HCT116 (cell line): ENCODE data around the gene NUP42. TPM values are rescaled to one million over a fixed set of nuclear protein-coding genes. Genes with fewer than 3 reads are reported as not detected.

Source experiments
- ATAC-seq: fragments of 200-7000 bp; cut with Tn5 transposase; 2 replicates; pipeline ENCODE4 v1.9.1; 2020; ENCODE audit warnings: mild to moderate bottlenecking, moderate library complexity
- BruUV-seq: library from RNA; stranded (reverse); fragments of 400-500 nt; replicated peaks from 2 replicates; lab custom pipeline; 2021; lab: Mats Ljungman, UMichigan
- CTCF ChIA-PET: fragments of 300-600 bp; sonication (Branson Sonifier 250); formaldehyde crosslinking; loops from one replicate; lab custom pipeline; 2021; ENCODE audit warnings: antibody characterized with exemption; lab: Charles Lee
- POLR2A ChIA-PET: fragments of 300-600, 350-600 bp; sonication (Branson Sonifier 250); formaldehyde crosslinking; loops from one replicate; lab custom pipeline; 2021; ENCODE audit warnings: antibody characterized with exemption; lab: Charles Lee
- RAD21 ChIA-PET, 2 experiments: fragments of 300-600 bp; sonication (Branson Sonifier 250); formaldehyde crosslinking; loops; one replicate each; lab custom pipeline; 2023; ENCODE audit warnings: low total read pairs in 2 of 2; ENCODE audit not compliant: uncharacterized antibody in 2 of 2, unreplicated experiment in 2 of 2, low non-redundant PET in 1 of 2; lab: Charles Lee
- DNase-seq: peaks from one replicate; pipeline ENCODE4 v3.0.0-alpha.2; 2010; ENCODE audit warnings: low read depth, low spot score
- H2AFZ ChIP-seq: fragments of 200-600 bp; shearing (Covaris generic), sonication (generic); 2 replicates; pipeline ENCODE4 v1.6.1; 2017; ENCODE audit warnings: low read depth, mixed run types, mixed read lengths, antibody characterized with exemption, low read length; ENCODE audit not compliant: poor library complexity, severe bottlenecking
- H3K27ac ChIP-seq: 2 replicates; pipeline ENCODE4 v1.5.1; 2012; ENCODE audit warnings: low read depth, low read length
- H3K27me3 ChIP-seq: fragments of 200-600 bp; sonication (generic); 2 replicates; pipeline ENCODE4 v1.6.1; 2016; ENCODE audit warnings: mixed run types, low read length, mixed read lengths; ENCODE audit not compliant: insufficient read depth
- H3K36me3 ChIP-seq, 2 experiments: fragments of 200-500 bp in 1 of 2; fragments of 200-600 bp in 1 of 2; sonication (Bioruptor generic) in 1 of 2; sonication (generic) in 1 of 2; 2 replicates each; pipeline versions ENCODE4 v1.5.1 to v1.6.1; 2014 to 2016; ENCODE audit warnings: low read length in 2 of 2, inconsistent platforms in 1 of 2, mixed read lengths in 1 of 2, mixed run types in 1 of 2; ENCODE audit not compliant: insufficient read depth in 2 of 2, control insufficient read depth in 1 of 2
- H3K4me1 ChIP-seq, 2 experiments: fragments of 200-600 bp in 1 of 2; sonication (generic) in 1 of 2; 2 replicates each; pipeline versions ENCODE4 v1.5.1 to v1.6.1; 2012 to 2017; ENCODE audit warnings: low read length in 2 of 2, inconsistent platforms in 1 of 2, mild to moderate bottlenecking in 1 of 2, mixed read lengths in 1 of 2, mixed run types in 1 of 2, moderate library complexity in 1 of 2; ENCODE audit not compliant: insufficient read depth in 2 of 2, control insufficient read depth in 1 of 2
- H3K4me2 ChIP-seq: fragments of 200-600 bp; sonication (generic); 2 replicates; pipeline ENCODE4 v1.6.1; 2017; ENCODE audit warnings: mixed run types, low read length, mixed read lengths
- H3K4me3 ChIP-seq, 2 experiments: fragments of 200-600 bp in 1 of 2; sonication (generic) in 1 of 2; replicated peaks in 1 of 2; 2 replicates each; pipeline ENCODE4 v1.5.1; 2011 to 2016; ENCODE audit warnings: low read length in 2 of 2, control low read depth in 1 of 2, low read depth in 1 of 2, mild to moderate bottlenecking in 1 of 2, mixed read lengths in 1 of 2, mixed run types in 1 of 2
- H3K79me2 ChIP-seq: fragments of 200-600 bp; sonication (generic); 2 replicates; pipeline ENCODE4 v1.6.1; 2017; ENCODE audit warnings: mild to moderate bottlenecking, mixed run types, low read length, moderate library complexity, mixed read lengths; ENCODE audit not compliant: insufficient read depth
- H3K9ac ChIP-seq: fragments of 200-600 bp; sonication (generic); 2 replicates; pipeline ENCODE4 v1.6.1; 2016; ENCODE audit warnings: low read length, mixed read lengths
- H3K9me2 ChIP-seq: fragments of 200-600 bp; sonication (generic), shearing (Covaris generic); 2 replicates; pipeline ENCODE4 v1.6.1; 2017; ENCODE audit warnings: mixed run types, mild to moderate bottlenecking, moderate library complexity; ENCODE audit not compliant: insufficient read depth
- H3K9me3 ChIP-seq, 2 experiments: fragments of 200-500 bp in 1 of 2; fragments of 200-600 bp in 1 of 2; sonication (Bioruptor generic) in 1 of 2; sonication (generic) in 1 of 2; 2 replicates each; pipeline ENCODE4 v1.6.1; 2014 to 2017; ENCODE audit warnings: low read length in 2 of 2, mixed read lengths in 2 of 2, inconsistent platforms in 1 of 2, low read depth in 1 of 2, mild to moderate bottlenecking in 1 of 2, mixed run types in 1 of 2, moderate library complexity in 1 of 2; ENCODE audit not compliant: control insufficient read depth in 1 of 2, insufficient read depth in 1 of 2
- H4K20me1 ChIP-seq: fragments of 200-600 bp; sonication (generic), shearing (Covaris generic); 2 replicates; pipeline ENCODE4 v1.6.1; 2017; ENCODE audit warnings: mixed run types, mild to moderate bottlenecking, moderate library complexity; ENCODE audit not compliant: insufficient read depth
- CBX3 ChIP-seq: IDR thresholded peaks from 2 replicates; pipeline ENCODE4 v1.6.1; 2012; ENCODE audit warnings: low read depth
- CEBPB ChIP-seq: IDR thresholded peaks from 2 replicates; pipeline ENCODE4 v1.6.1; 2012; ENCODE audit warnings: low read depth
- ELF1 ChIP-seq: IDR thresholded peaks from 2 replicates; pipeline ENCODE4 v1.6.1; 2012; ENCODE audit warnings: low read depth, borderline replicate concordance
- EZH2 ChIP-seq: fragments of 200-600 bp; sonication (generic); IDR thresholded peaks from 2 replicates; pipeline ENCODE4 v1.6.1; 2017; ENCODE audit warnings: antibody characterized with exemption, mixed run types
- MAX ChIP-seq: IDR thresholded peaks from 2 replicates; pipeline ENCODE4 v1.6.1; 2012
- POLR2AphosphoS5 ChIP-seq: IDR thresholded peaks from 2 replicates; pipeline ENCODE4 v1.6.1; 2011; ENCODE audit warnings: mild to moderate bottlenecking, low read depth, low read length, moderate library complexity
- RAD21 ChIP-seq: IDR thresholded peaks from 2 replicates; pipeline ENCODE4 v1.6.1; 2012; ENCODE audit warnings: low read depth, mild to moderate bottlenecking
- REST ChIP-seq: IDR thresholded peaks from 2 replicates; pipeline ENCODE4 v1.6.1; 2012; ENCODE audit warnings: low read depth
- TCF7L2 ChIP-seq: IDR thresholded peaks from 2 replicates; pipeline ENCODE4 v1.7.0; 2011; ENCODE audit warnings: borderline replicate concordance, inconsistent platforms; ENCODE audit not compliant: insufficient read depth, insufficient read length; ENCODE audit errors: extremely low read depth
- ZBTB33 ChIP-seq: IDR thresholded peaks from 2 replicates; pipeline ENCODE4 v1.6.1; 2011; ENCODE audit warnings: mild to moderate bottlenecking, low read length, moderate library complexity; ENCODE audit not compliant: insufficient replicate concordance; ENCODE audit errors: extremely low read depth
- ZFX ChIP-seq: fragments of 450-650 bp; IDR thresholded peaks from 2 replicates; pipeline ENCODE4 v1.6.1; 2017
- ZNF274 ChIP-seq: fragments of 200-500 bp; sonication (Bioruptor generic); IDR thresholded peaks from 2 replicates; pipeline ENCODE4 v1.6.1; 2014; ENCODE audit warnings: mild to moderate bottlenecking, low read depth, low read length, inconsistent platforms
- intact Hi-C: fragments of 100-400 bp; cut with micrococcal nuclease; formaldehyde crosslinking; loops from 2 replicates; pipeline ENCODE4 v1.10.0; 2022
- total RNA-seq: library from RNA; stranded (reverse); gene quantifications from one replicate; pipeline ENCODE4 v1.2.1, GENCODE V29; 2021; ENCODE audit not compliant: unreplicated experiment

NUP42 gene
- total RNA-seq, 1 experiment from 2014 or later, result 36.5 TPM

GRCh38 chr7:23164846-23165245 is 17.0 kb upstream of the NUP42 start:
- ChIA-PET POLR2A (no interaction called here), RAD21 (no interaction called here), CTCF (interaction anchor here (0.8 kb wide), 1 partner anchor 79 kb away, joined by 5 read pairs; no protein-coding TSS in a partner anchor)
- H3K4me2 ChIP-seq, result no peak overlapping the region
- H2AFZ ChIP-seq, result no peak overlapping the region
- no peak overlapping the region for H3K27ac ChIP-seq
- ATAC-seq, result no peak
- no peaks in the 10 kb centered on the region for H3K9me2 ChIP-seq
- BruUV-seq, result no TSS peak
- H3K36me3 ChIP-seq, result no peaks in the 10 kb centered on the region
- H3K4me3 ChIP-seq, result no peak overlapping the region
- no peaks in the 10 kb centered on the region for H4K20me1 ChIP-seq
- intact Hi-C loops, result no loop called here
- H3K79me2 ChIP-seq, result no peaks in the 10 kb centered on the region
- H3K9me3 ChIP-seq, result no peaks in the 10 kb centered on the region
- DNase-seq, result no peak
- no peaks in the 10 kb centered on the region for H3K27me3 ChIP-seq
- H3K9ac ChIP-seq, result no peak overlapping the region
- no peak for TF ChIP-seq POLR2AphosphoS5
- no peak for TF ChIP-seq ZBTB33
- no peak for TF ChIP-seq ZNF274
- no peak for TF ChIP-seq REST
- no peak for TF ChIP-seq CBX3
- TF ChIP-seq ZFX, result no peak
- TF ChIP-seq TCF7L2, result no peak
- no peak for TF ChIP-seq CEBPB
- TF ChIP-seq MAX, result no peak
- no peak for TF ChIP-seq RAD21
- no peak for TF ChIP-seq ELF1
- TF ChIP-seq EZH2, result no peak
- H3K4me1 ChIP-seq, result no peaks in the 10 kb centered on the region
